ENCODE data around the gene SDS. TPM values are rescaled to one million over a fixed set of nuclear protein-coding genes. Genes with fewer than 3 reads are reported as not detected.

SDS gene
- total and polyA plus RNA-seq, 2 donors (not counting 1 experiment from before 2014, with no cell fraction given), result 0.09 TPM; not detected in 1

- Mint-ChIP-seq H3K4me1 (peaks cover 9% of the 10 kb centered on the region), H3K4me3 (no peak overlapping the region), H3K27ac (no peak overlapping the region), H3K27me3 (no peaks in the 10 kb centered on the region), H3K9me3 (ENCODE audit: insufficient read depth) (no peaks in the 10 kb centered on the region)
- H3K9me3 ChIP-seq (ENCODE audit: control extremely low read depth in 1 of 3, control insufficient read depth in 2 of 3, insufficient read depth in 1 of 3, low read length in 2 of 3), result no peaks in the 10 kb centered on the region
- ChIA-PET POLR2A (no interaction called here), CTCF (no interaction called here)
- H3K9ac ChIP-seq (ENCODE audit: low read length), result no peak overlapping the region
- WGBS (ENCODE audit: insufficient coverage), result 93% methylated on average over 2 of the region's 4 CpGs
- H3K36me3 ChIP-seq (replicated peaks in 1 of 2; ENCODE audit: control extremely low read depth in 1 of 2, control insufficient read depth in 1 of 2, extremely low read depth in 1 of 2, insufficient read depth in 2 of 2, low read length in 1 of 2), result peaks cover 0 to 5% of the 10 kb centered on the region in 2 experiments
- DNase-seq (no peak), ATAC-seq (ENCODE audit: low read depth) (no peak)
- H3K4me3 ChIP-seq (ENCODE audit: control extremely low read depth in 1 of 5, extremely low read depth in 1 of 5, insufficient read depth in 1 of 5, low read depth in 2 of 5, low read length in 4 of 5), result no peak overlapping the region
- H3K79me2 ChIP-seq (ENCODE audit: control insufficient read depth, insufficient read depth, low read length), result no peaks in the 10 kb centered on the region
- peaks cover 0 to 7% of the 10 kb centered on the region in 2 donors for H3K4me1 ChIP-seq (ENCODE audit: control insufficient read depth in 2 of 2, insufficient read depth in 2 of 2, low read length in 2 of 2)
- no peaks in the 10 kb centered on the region for H4K20me1 ChIP-seq (ENCODE audit: control insufficient read depth, insufficient read depth, low read length, poor library complexity, severe bottlenecking)
- H3K27ac ChIP-seq (ENCODE audit: low read length in 2 of 2), result no peak overlapping the region
- no peak overlapping the region for H3K4me2 ChIP-seq (replicated peaks; ENCODE audit: low read depth, low read length, poor library complexity, severe bottlenecking)
- no peaks in the 10 kb centered on the region for H3K27me3 ChIP-seq (replicated peaks in 1 of 4; ENCODE audit: control extremely low read depth in 1 of 4, control insufficient read depth in 3 of 4, insufficient read depth in 4 of 4, low read length in 3 of 4)
- H2AFZ ChIP-seq (ENCODE audit: insufficient read depth, low read depth, low read length, poor library complexity, severe bottlenecking), result no peak overlapping the region
- intact Hi-C loops (cut with micrococcal nuclease), result no loop called here
- TF ChIP-seq EZH2 (IDR thresholded peaks at IDR 0.05; ENCODE audit: borderline replicate concordance, insufficient read depth, low read depth, low read length, poor library complexity, severe bottlenecking) (no peak), CTCF (IDR thresholded peaks at IDR 0.05) (no peak)
Measured at GRCh38 chr12:113368331-113368730, 35.4 kb downstream of the SDS start.

GRCh38 chr12:113366827-113367226 lies 36.9 kb downstream of the SDS start:
- Histone ChIP-seq H2AFZ (ENCODE audit: insufficient read depth, low read depth, low read length, poor library complexity, severe bottlenecking) (no peak overlapping the region), H3K9me3 (ENCODE audit: control extremely low read depth in 1 of 3, control insufficient read depth in 2 of 3, insufficient read depth in 1 of 3, low read length in 2 of 3) (no peaks in the 10 kb centered on the region), H3K4me2 (replicated peaks; ENCODE audit: low read depth, low read length, poor library complexity, severe bottlenecking) (no peak overlapping the region), H3K79me2 (ENCODE audit: control insufficient read depth, insufficient read depth, low read length) (no peaks in the 10 kb centered on the region), H4K20me1 (ENCODE audit: control insufficient read depth, insufficient read depth, low read length, poor library complexity, severe bottlenecking) (no peaks in the 10 kb centered on the region), H3K9ac (ENCODE audit: low read length) (no peak overlapping the region), H3K36me3 (replicated peaks in 1 of 2; ENCODE audit: control extremely low read depth in 1 of 2, control insufficient read depth in 1 of 2, extremely low read depth in 1 of 2, insufficient read depth in 2 of 2, low read length in 1 of 2) (no peaks in the 10 kb centered on the region), H3K4me1 (ENCODE audit: control insufficient read depth in 2 of 2, insufficient read depth in 2 of 2, low read length in 2 of 2) (peaks cover 0 to 7% of the 10 kb centered on the region in 2 donors), H3K27ac (ENCODE audit: low read length in 2 of 2) (no peak overlapping the region), H3K27me3 (replicated peaks in 1 of 4; ENCODE audit: control extremely low read depth in 1 of 4, control insufficient read depth in 3 of 4, insufficient read depth in 4 of 4, low read length in 3 of 4) (no peaks in the 10 kb centered on the region), H3K4me3 (ENCODE audit: control extremely low read depth in 1 of 5, extremely low read depth in 1 of 5, insufficient read depth in 1 of 5, low read depth in 2 of 5, low read length in 4 of 5) (no peak overlapping the region)
- no peak for TF ChIP-seq CTCF (IDR thresholded peaks at IDR 0.05)
- TF ChIP-seq EZH2 (IDR thresholded peaks at IDR 0.05; ENCODE audit: borderline replicate concordance, insufficient read depth, low read depth, low read length, poor library complexity, severe bottlenecking), result no peak
- H3K4me1 Mint-ChIP-seq, result peaks cover 8% of the 10 kb centered on the region
- ChIA-PET CTCF (interaction anchor here (0.6 kb wide), 2 partner anchors 170 to 194 kb away, joined by 3 read pairs; no protein-coding TSS in a partner anchor), POLR2A (no interaction called here)
- H3K27me3 Mint-ChIP-seq, result no peaks in the 10 kb centered on the region
- no peak overlapping the region for H3K4me3 Mint-ChIP-seq
- intact Hi-C loops (cut with micrococcal nuclease), result no loop called here
- DNase-seq (no peak), ATAC-seq (ENCODE audit: low read depth) (no peak)
- no peak overlapping the region for H3K27ac Mint-ChIP-seq
- no peaks in the 10 kb centered on the region for H3K9me3 Mint-ChIP-seq (ENCODE audit: insufficient read depth)
- 100% methylated on average over 1 of the region's 4 CpGs for WGBS (ENCODE audit: insufficient coverage)

All from B cell (primary cell).